Measurements from ENCODE around the gene ABHD4.
"Not testable (repeated sequence)": the region's sequence is repeated elsewhere in the genome, so short reads cannot be mapped to it uniquely, and the experiment has no call there.

The ABHD4 gene

GRCh38 chr14:22593189-22593588 is 4.9 kb upstream of the ABHD4 start:
- DNase-seq, result no peak

GRCh38 chr14:22593601-22594000 is 4.5 kb upstream of the ABHD4 start:
- no peak for DNase-seq

GRCh38 chr14:22594156-22594716 is 3.9 kb upstream of the ABHD4 start:
- DNase-seq, result peak; percentile 28

GRCh38 chr14:22596354-22596879 is 1.7 kb upstream of the ABHD4 start:
- no peak for DNase-seq

GRCh38 chr14:22597265-22597664 is 835 bp upstream of the ABHD4 start:
- DNase-seq, result peak; percentile 40

GRCh38 chr14:22597771-22598098 is 365 bp upstream of the ABHD4 start:
- DNase-seq, result peak; percentile 45

- peak; percentile 52 for DNase-seq
These were observed 770 bp downstream of the ABHD4 start for GRCh38 chr14:22598896-22599244.

- no peak for DNase-seq
These were observed 1.2 kb downstream of the ABHD4 start for GRCh38 chr14:22599349-22599748.

- DNase-seq, result no peak
These were observed 1.9 kb downstream of the ABHD4 start for GRCh38 chr14:22600027-22600426.

- no peak for DNase-seq
These were observed 3.4 kb downstream of the ABHD4 start for GRCh38 chr14:22601456-22601855.

- no peak for DNase-seq
These were observed 3.9 kb downstream of the ABHD4 start for GRCh38 chr14:22601996-22602395.

- no peak for DNase-seq
These were observed 4.8 kb downstream of the ABHD4 start for GRCh38 chr14:22602862-22603261.

GRCh38 chr14:22606380-22606779 is 8.3 kb downstream of the ABHD4 start:
- DNase-seq, result no peak

- DNase-seq, result no peak
These were observed 9.2 kb downstream of the ABHD4 start for GRCh38 chr14:22607291-22607690.

- DNase-seq, result no peak
These were observed 12.8 kb downstream of the ABHD4 start for GRCh38 chr14:22610931-22611330.

GRCh38 chr14:22613106-22613695 is 15.1 kb downstream of the ABHD4 start:
- DNase-seq, result no peak

GRCh38 chr14:22613736-22614239 is 15.7 kb downstream of the ABHD4 start:
- no peak for DNase-seq

GRCh38 chr14:22614240-22614799 is 16.2 kb downstream of the ABHD4 start:
- no peak for DNase-seq

GRCh38 chr14:22615765-22616164 is 17.7 kb downstream of the ABHD4 start:
- DNase-seq, result not testable (repeated sequence)

GRCh38 chr14:22622255-22622654 is 24.2 kb downstream of the ABHD4 start:
- no peak for DNase-seq

GRCh38 chr14:22623047-22623446 is 24.9 kb downstream of the ABHD4 start:
- peak; percentile 47 for DNase-seq

- no peak for DNase-seq
These were observed 28.5 kb downstream of the ABHD4 start for GRCh38 chr14:22626590-22626989.

GRCh38 chr14:22627506-22628263 is 29.6 kb downstream of the ABHD4 start:
- DNase-seq, result no peak

GRCh38 chr14:22629361-22629760 is 31.3 kb downstream of the ABHD4 start:
- no peak for DNase-seq

Measured in OCI-M1 (cell line).